HG02678 (cell line): Measurements from ENCODE around the gene MFAP3.

Experiments
- ATAC-seq: cut with Tn5 transposase; IDR thresholded peaks from one replicate; pipeline ENCODE4 v1.9.1; 2021; ENCODE audit warnings: mild to moderate bottlenecking, moderate library complexity; ENCODE audit not compliant: unreplicated experiment

MFAP3 gene

GRCh38 chr5:154090656-154091055 lies 51.9 kb downstream of the MFAP3 start:
- ATAC-seq: no peak

- no peak for ATAC-seq
Measured at GRCh38 chr5:154092356-154093141, 53.8 kb downstream of the MFAP3 start.

- ATAC-seq: no peak
Measured at GRCh38 chr5:154093142-154093532, 54.4 kb downstream of the MFAP3 start.

GRCh38 chr5:154095904-154096303 lies 57.1 kb downstream of the MFAP3 start:
- ATAC-seq: no peak

GRCh38 chr5:154097031-154097430 lies 58.3 kb downstream of the MFAP3 start:
- no peak for ATAC-seq

- ATAC-seq: no peak
Measured at GRCh38 chr5:154098465-154098864, 59.7 kb downstream of the MFAP3 start.

- no peak for ATAC-seq
Measured at GRCh38 chr5:154101184-154101583, 62.4 kb downstream of the MFAP3 start.

- no peak for ATAC-seq
Measured at GRCh38 chr5:154103233-154103632, 64.5 kb downstream of the MFAP3 start.
